HG02970 (cell line): Measurements from ENCODE around the gene BCAN.

Source experiments
- ATAC-seq: cut with Tn5 transposase; IDR thresholded peaks from one replicate; pipeline ENCODE4 v1.9.1; 2021; ENCODE audit warnings: mild to moderate bottlenecking, moderate library complexity, moderate number of reproducible peaks; ENCODE audit not compliant: unreplicated experiment, low FRiP score

BCAN gene

DNA sequence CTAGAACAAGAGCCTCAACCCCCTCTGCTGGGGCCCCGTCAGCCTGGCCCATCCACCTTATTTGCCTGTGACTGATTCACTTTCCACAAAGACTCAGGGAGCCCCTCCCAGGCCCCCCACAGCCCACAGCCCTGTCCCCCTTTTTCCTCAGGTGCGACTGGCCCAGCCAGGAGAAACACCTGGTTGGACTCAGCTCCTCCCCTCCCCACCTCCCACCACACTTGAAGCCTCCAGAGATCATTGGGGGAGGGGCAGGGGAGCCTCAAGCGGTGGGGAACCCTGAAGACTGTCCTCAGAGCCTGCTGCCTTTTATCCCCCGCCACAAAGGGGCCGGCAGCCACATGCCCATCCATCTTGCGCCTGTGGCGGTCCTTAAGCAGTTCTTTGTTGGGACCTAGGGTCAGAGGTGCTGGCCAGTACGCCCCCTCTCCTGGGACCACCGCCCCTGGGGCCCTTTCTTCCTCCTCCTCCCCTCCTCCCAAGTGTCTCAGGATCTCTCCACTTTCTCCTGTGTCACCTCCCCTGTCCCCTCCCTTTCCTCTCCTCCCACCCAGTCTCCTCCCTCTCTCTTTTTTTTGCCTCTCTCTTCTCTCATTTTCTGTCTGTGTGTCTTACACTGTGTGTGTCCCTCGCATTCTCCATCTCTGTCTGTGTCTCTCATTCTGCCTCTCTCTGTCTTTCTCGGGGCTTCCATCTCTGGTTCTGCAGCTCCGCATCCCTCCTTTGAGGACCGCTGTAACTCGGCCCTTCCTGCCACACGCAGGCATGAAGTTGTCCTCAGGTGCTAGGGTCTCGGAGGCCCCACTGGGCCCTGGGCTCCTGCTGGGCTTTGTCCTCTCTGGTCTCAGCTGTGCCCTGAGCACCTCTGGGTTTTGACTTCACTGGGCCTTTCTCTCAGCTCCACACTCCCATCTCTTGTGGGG is 51.3 kb downstream of the BCAN start:
- no peak for ATAC-seq

DNA sequence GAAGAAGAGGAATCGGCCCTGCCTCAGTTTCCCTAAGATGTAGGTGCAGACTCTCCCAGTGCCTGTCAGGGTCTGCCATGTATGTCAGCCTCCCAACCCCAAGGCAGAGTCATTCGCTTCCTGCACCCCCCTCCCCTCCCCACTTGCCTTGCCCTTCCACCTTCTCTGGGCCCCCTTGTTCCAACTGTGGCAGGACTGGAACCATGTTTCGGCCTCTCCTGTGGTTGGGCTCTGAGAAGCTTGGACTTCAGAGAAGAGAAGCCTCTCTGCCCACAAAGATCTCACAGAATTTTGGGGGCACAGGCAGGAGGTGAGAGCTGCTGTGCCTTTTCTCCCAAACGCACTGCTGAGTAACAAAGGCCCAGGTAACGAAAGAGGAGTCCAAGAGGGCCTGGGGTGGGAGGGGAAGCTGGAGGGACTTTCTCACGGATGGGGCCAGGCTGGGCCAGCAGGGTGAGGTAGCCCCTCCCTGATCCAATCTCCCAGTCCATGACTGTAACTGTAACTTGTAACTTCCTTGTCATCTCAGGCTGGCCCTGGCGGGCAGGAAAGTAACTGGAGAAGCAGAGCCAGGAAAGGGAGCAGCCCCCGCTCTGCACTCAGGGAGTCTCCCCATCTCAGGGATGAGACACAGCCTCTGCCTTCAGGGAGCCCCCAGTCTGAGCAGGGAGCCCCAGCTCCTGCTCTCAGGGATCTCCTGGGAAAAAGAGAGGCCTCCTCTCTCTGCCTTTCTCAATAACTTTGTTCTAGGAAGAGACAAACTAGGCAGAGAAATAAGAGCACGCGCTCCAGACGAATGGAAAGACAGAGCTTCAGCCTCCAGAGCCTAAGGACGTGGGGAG is 52.2 kb downstream of the BCAN start:
- ATAC-seq = no peak

DNA sequence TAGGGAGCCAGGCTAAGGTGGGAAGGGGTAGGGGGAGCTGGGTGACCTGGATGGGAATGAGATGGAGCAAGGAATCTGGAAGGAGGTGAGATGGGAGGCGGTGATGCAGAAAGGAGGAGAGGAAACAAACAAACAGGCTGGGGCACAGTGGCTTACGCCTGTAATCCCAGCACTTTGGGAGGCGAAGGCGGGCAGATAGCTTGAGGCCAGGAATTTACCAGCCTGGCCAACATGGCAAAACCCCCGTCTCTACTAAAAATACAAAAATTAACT is 52.7 kb downstream of the BCAN start:
- no peak for ATAC-seq

DNA sequence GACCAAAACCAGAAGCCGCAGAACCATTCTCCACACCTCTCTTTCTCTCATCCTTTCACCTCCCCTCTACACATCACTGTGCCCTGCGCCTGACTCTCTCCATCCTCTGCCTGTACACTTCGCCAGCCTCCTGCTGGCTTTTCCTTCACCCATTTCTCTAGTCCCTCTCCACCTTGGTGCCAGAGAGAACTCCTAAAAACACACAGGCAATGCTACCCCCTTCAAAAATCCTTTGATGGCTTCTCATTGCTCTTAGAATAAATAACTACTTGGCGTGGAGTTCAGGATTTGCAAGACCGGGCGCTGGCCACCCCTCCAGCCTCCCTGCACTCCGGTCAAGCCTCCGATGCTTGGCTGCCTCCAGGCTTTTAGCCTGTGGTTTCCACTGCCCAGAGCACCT is 54.8 kb downstream of the BCAN start:
- ATAC-seq = no peak

DNA sequence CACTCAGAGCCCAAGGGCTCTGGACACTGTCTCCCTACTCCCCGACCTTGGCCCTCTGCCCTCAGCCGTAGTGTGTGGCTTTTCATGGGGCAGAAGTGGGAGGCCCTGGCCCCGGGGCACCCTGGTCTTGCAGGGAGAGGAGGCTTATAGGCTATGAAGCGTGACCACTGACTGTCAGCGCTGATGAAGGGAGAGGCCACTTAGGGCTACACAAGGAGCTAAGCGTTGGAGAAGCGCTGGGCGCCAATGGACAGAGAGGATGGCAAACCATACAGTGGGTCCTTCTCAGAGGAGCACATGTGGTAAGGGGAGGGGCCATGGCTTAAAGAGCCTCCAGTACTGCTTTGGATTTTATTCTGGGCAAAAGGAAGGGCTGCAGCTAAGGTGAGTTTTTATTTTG is 55.6 kb downstream of the BCAN start:
- ATAC-seq = no peak

DNA sequence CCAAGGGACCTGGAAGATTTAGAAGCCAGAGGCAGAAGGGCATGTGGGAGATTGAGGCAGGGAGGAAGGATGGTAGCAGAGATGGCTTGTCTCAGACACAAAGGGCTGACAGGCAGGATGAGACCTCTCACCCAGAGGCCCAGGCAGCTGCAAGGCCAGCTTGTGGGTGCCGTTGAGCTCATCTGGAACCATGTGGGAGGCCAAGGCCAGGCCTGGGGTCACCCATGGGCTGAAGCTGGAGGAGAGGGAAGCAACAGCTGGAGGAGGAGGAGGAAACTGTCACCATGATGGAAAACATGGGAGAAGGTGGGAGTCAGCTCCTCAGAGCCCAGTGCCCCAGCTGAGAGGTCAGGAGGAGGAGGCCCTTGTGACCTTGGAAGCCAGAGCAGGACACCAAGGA is 57.1 kb downstream of the BCAN start:
- ATAC-seq = no peak

DNA sequence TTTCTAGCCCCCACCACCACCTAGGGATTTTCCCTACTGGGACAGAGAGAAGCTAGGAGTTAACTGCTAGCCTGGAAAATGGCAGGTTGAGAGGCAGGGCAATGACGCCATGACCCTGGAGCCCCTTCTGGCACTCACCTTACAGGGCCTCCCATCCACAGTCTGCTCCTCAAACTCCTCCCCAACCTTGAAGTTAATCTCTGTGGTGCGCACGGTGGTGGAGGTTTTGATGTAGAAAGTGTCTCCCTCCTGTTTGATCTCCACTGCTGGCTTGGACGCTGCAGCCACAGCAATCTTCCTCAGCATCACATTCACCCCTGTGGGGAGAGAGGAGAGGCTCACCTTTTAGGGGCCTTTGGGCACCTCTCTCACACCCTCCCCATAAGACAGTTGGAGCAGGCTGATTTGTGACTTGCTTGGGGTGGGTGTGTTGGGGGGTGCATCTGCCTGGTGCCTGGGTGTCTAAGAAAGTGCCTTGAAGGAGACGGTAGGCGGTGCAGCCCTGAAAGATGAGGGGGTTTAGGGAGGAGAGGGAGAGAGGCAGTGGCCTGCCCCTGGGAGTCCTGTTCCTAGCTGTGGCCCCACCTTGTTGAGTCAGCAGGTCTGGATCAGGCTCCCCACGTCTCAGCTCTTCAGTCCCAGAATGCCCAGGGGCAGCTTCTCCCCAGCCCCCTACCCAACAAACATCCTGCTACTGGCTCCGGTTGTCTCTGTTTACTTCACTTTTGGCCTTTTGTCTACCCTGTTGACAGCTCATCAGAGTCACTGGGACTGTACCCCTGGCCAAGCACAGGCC is 59.0 kb downstream of the BCAN start:
- ATAC-seq = no peak

DNA sequence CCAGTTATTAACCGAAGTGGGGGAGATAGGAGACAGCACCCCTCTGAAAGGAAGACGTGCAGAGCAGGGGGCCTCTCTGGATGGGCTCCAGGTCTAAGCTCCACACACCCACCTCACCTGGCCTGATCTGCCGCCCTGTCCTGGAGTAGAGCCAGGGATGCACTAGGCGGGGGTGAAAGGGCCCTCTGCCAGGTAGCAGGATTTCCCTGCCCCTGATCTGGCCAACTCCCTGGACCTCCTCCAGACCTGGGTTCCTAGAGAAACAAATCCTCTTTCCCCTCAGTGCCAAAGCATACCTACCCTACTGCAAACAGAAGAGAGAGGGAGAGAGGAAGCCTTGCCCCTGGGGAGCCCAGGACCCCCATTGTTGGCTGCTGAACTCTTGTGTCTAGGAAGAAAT is 61.4 kb downstream of the BCAN start:
- no peak for ATAC-seq

DNA sequence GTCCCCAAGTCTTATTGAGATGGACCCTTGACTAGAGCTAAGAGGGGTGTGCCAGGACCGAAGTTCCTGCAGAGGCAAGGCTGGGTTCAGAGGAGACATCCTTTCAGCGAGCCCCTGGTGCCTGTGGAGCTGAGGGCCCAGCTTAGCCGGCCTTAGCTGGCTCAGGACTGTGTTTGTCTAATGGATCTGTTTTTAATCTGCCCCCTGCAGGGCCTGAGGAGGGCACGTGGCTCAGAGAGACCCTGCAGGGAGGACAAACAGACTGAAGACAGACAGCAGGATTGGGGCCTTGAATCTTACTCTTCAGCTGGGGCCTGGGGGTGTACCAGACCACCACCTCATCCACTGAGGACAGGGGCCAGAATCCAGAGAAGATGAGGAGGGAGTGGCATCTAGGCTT is 61.8 kb downstream of the BCAN start:
- no peak for ATAC-seq

DNA sequence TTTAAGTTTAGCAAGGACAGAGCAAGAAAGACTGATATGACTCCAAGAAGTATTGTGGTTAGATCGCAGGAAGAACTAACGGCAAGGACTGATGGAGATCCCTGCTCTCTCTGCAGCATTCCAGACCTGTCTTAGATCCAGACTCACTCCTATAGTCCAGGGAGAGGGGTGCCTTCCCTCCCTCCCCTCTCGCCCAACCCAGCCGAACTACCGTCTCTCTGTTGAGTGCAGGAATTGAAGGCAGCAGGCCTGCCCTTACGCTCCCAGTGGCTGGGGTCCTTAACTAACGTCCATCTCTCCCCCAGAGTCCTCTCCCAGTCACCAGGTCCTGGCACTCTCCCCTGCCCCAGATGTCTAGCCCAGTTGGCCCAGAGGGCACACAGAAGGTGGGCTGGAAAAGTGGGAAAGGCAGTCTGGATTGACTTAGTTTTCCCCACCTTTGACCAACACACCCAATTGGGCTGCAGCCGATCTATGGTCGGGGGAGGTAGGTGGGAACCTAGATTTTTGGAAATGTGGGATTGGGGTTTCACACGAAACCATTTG is 62.3 kb downstream of the BCAN start:
- no peak for ATAC-seq

DNA sequence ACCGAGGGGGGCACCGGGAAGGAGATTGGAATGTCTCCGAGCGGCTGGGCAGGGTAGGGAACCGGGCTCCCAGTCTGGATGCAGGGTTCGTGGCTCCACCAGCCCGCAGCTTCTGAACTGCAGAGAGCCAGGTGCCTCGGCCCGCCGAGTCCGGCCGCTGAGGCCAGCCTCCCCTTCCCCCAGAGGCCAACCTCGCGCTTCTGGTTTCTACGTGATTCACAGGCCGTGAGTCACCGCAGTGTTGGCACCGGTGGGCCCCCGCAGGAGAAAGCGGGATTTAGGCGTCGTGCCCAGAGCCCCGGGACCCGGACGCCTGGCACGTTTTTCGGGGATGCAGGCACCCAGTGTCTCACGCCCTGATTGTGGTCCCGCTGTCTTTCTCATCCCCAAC is 63.0 kb downstream of the BCAN start:
- ATAC-seq = no peak

DNA sequence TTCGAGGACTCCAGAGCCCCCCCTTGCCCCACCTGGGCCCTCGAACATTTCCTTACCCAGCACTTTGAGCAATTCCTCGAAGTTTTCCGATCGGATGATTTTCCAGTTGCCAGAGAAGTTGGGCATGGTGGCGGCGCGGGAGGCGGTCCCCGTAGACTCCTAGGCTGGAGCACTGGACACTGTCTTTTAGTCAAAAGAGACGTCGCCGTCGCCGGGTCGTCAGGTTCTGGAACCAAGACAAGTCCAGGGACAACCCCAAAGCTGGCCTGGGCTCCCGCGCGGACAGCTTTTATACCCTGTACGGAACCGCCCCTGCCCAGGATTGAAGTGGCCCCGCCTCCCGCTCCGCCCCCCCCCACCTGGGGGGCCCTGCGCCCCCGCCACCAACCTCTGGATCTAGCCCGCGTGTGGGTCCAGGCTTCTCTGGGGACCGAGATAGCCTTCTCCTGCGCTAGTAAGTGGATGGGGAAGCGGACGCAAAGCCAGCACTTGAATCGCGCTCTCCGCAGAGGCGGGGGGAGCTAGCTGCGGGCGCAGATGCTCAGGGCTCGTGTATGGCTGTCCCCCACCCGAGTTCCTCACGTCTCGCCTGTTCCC is 63.5 kb downstream of the BCAN start, which contains the start of gene CRABP2:
TSS of gene CRABP2 (minus strand) at position 263 of the 597 bp plus-strand sequence. CDS start at position 126, 137 bp downstream.
- ATAC-seq = no peak

DNA sequence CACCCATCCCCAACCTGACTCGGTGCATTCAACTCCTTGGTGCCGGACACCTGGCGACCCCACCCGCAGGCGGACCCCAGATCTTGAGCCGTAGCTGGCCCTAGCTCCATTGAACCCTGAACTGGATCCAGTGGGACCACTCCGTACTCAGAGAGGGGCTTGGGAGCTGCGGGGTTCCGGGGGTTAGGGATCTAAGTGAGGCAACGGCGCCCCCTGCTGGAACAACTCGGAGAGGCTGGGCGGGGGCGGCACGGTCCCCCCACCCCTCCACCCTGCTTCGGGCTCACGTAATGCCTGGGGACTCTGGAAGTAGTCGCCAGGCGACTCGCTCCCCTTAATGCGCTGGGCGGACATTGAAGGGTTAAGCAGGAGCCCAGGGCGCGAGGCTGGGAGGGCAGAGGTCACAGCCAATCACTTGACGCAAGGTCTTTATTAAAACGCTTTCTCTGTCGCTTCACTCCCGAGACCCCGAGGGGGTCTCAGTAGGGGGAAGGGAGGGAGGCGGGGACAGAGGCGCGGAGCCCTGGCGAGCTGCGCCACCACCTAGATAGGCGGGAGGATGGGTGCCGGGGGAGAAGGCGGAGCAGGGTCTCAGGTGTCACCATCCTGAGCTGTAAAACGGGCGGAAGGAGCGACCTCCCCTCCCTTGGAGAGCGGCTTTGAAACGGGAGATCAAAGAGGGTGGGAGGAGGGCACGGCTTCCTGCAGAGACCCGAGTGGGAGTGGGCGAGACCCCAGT is 64.2 kb downstream of the BCAN start:
- ATAC-seq = no peak

DNA sequence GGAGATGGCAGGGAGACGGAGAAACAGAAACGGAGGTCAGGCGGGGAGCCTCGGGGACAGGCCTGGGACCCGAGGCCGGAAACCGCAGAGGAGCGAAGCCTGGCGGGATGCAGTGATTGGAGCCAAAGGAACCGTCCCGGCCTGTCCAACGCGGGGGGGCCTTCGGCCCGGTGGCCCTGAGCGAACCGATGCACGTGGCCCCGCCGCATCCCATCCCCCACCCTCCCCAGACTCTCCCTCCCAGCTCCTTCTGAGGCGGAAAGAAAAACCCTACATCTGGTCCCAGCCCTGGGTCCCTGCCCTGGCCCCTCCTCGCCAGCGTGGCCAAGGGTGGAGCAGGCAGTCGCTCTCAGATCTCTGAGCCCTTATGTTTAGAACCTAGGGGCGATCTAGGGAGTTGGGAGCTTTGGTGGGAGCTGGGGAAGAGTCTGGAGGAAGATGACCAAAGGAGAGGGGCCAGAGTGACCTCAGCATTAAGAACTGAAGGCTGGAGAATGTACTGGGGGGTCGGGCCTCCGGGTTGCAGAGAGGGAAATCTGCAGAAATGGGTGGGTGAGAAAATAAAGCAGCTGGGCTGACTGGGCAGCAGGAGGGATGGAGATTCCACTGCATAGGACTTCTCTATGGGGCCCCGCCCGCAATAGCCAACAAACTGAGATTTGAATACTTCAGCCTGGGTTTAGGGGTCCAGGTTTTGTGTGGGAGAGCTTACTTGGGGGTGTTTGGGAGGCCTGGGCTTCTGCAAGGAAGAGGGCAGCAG is 64.9 kb downstream of the BCAN start:
- ATAC-seq = no peak

DNA sequence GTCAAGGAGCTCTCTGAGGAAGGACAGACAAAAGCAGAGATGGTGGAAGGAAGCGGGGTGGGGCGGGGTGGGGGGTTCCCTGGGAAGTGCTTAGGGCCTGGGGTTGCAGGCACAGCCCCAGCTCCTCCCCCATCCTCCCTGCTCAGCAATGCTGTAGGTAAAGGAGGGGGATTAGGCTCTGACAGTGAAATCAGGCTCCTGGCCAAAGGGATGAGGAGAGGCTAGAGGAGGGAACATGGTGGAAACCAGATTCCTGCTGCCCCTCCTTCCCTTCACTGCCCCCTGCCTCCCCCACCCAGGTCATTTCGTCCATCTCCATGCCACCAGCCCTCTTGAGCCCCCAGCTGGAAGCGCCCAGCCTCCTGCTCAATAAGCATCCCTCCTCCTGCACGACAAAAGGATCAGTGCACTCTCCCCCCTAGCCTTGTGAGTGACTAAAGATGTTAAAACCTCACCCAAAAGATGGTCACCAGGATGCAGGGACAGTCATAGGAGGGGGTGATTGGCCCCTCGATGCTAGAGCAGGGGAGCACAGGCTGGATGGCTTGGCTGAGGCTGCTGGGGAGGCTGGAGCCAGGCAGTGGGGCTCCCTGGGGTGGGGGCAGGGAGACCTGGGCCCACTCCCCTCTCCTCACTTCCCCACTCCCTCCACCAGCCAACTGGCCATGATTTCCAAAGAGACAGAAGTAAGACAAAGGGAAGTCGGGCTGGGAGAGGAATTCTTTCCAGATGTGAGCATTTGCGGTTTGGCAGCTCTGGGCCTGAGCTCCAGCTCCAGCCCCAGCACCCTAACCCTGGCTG is 65.7 kb downstream of the BCAN start:
- no peak for ATAC-seq

DNA sequence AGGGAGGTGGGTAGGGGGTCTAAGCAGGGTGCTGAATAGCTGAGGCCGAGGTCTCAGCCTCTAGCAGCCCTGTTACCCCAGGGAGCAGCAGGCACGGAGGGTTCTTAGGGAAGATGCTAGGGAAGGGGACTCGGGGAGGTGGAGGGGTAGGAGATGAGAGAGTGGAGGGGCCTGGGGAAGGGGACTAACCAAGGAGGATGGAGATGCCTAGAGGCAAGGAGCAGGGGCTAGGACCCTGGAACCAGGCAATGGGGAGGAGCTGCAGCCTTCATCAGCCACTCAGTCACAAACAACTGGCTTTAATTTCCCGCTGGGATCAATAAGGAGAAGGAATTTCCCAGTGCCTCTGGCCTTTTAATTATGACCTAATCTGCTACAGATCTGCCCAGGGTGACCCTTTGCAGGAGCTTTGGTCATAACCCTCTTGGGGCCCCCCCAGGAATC is 66.3 kb downstream of the BCAN start:
- ATAC-seq = no peak

DNA sequence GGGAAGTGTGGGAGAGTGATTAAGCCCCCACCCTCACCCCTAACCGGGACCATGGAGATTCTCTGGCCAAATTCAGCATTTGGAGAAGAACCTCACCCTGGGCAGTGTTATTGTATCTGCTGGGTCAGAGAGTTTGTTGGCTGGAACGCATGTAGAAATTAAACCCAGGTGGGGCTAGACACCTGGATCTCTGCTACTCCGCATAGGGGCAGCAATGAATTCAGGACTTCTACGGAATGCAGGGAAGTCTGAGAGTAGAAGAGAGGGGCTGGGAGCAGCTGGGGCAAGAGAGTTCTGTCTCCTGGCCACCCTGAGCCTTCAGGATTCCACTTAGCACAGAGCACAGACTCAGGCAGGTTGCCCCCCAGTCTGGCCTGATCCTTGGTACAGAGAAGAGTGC is 67.1 kb downstream of the BCAN start:
- ATAC-seq = no peak
